ENCODE measurements around the gene SHLD2.
"Not testable (repeated sequence)": the region's sequence is repeated elsewhere in the genome, so short reads cannot be mapped to it uniquely, and the experiment has no call there.

SHLD2 gene

DNA sequence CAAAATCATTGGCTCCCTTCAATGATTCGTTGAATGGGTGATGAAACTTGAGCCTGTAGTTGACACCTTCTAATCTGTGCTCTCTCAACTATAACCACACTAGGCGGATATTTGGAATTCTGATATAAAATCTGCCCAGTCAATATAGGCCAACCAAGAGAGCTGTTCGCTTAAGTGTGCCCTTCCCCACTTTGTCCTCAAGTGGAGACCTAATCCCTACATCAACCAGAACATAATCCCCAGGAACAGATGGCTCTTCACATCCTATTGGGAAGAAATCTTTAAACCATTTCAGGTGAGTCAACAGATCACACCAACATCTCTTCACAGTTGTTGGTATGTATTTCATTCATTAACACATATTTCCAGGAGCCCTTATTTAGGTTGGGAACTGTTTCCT lies 96.8 kb downstream of the SHLD2 start:
- not testable (repeated sequence) for FAIRE-seq; DNase-seq (ENCODE audit: extremely low spot score, insufficient read length, low read depth)

DNA sequence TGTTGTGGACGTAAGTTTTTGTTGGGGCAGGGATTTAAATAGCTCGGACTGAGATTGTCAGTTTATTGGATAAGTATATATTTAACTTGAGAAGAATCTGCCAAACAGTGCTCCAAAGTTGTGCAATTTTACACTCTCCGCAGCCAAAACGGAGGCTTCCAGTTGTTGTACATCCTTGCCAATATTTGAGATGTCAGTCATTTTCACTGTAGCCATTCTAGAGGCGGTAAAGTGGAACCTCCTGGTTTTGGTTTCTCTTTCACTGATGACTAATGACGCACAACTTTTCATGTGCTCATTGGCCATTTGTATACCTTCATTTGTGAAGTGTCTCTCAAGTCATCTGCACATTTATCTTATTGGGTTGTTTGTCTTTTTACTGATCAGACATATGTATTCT lies 105.9 kb downstream of the SHLD2 start:
- peak; percentile 84 for FAIRE-seq
- DNase-seq (ENCODE audit: extremely low spot score, insufficient read length, low read depth), result not testable (repeated sequence)

DNA sequence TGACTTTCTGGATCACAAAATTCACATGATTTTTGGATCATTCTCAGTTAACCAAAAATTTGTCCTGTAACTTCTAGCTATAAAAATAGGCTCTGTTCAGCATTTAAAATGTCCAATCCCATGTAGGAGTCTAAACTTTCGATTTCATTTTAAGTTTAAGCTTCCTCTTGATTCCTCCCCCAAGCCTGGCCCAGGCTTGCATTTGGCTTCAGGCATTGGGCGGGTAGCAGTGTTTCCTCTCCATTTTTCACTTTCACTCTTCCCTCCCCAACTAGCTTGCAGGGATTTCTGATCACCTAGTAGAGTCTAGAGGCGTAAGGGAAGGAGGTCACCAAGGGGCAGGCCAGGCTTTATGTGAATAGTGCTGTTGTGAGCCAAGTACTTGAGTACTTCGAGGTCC lies 109.8 kb downstream of the SHLD2 start:
- FAIRE-seq, result peak; percentile 67
- not testable (repeated sequence) for DNase-seq (ENCODE audit: extremely low spot score, insufficient read length, low read depth)

DNA sequence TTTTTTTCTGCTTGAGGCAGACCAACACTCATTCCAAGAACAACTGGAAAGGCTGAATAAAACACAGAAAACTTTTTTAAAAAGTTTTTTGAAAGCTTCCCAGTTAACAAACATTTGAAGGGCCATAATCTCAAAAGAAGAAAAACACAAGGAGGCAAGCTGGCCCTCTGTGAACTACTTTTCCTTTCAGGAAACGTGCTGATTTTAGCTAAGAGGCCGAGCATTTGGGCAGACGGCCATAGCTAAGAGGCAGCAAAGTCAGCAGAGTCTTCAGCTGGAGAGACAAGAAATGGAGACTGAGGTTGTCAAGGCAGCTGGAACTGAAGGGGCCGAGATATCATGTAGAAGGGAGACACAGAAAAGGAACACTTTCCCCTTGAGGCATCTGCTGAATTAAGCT lies 111.9 kb downstream of the SHLD2 start:
- FAIRE-seq; DNase-seq (ENCODE audit: extremely low spot score, insufficient read length, low read depth): not testable (repeated sequence)

DNA sequence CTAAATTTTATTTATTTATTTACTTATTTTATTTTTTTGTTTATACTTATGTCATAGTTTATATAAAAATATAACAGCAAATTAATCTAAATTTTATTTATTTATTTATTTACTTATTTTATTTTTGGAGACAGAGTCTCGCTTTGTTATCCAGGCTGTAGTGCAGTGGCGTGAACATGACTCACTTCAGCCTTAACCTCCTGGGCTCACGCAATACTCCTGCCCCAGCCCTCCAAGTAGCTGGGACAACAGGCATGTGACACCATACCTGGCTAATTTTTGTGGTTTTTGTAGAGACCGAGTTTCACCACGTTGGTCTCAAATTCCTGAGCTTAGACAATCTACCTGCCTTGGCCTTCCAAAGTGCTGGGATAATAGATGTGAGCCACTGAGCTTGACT lies 115.3 kb downstream of the SHLD2 start:
- FAIRE-seq; DNase-seq (ENCODE audit: extremely low spot score, insufficient read length, low read depth): not testable (repeated sequence)

DNA sequence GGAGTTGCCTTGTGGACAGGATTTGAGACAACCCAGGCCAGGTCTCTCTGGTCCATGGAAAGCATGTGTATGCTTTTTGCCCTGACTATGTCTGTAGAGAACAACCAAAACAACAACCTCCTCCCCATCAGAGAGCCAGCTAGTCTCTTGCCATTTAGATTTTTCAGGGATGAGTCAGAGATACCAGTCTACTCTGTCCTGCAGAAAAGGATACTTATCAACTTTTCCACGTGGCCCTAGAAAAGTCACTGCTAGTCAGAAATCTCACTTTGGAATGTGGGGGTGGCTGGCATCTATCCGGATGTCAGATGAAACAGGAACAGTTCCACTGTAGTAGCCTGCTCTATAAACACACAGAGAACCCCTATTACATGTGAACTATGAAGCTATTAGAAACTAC lies 116.8 kb downstream of the SHLD2 start:
- FAIRE-seq; DNase-seq (ENCODE audit: extremely low spot score, insufficient read length, low read depth): not testable (repeated sequence)

DNA sequence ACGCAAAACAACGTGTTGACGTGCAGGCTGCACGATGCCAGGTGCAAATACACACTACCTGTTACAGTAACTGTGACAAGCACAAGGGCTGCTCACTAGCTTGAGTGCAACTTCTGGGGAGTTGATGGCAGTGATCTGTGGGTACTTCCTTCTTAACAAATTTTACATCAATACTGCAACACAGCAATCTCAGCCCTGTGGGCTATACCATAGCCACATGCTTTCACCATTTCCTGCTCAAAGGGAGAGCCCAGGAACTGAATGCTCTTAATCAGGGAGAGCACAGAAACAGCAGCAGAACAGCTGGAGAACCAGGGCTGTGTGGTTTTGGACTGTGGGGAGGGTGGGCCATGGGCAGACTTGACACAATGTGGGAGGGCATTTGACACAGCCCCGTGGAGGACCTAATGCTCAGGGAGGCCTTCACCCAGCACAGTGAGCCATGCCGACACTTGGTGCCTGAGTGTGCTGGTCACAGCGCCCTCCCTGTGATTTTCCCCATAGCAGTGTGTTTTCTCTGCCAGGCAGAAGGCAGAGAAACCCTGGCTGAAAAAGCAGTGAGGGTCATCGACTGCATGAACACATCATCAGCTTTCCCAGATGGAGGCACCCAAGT lies 118.3 kb downstream of the SHLD2 start:
- not testable (repeated sequence) for FAIRE-seq; DNase-seq (ENCODE audit: extremely low spot score, insufficient read length, low read depth)

DNA sequence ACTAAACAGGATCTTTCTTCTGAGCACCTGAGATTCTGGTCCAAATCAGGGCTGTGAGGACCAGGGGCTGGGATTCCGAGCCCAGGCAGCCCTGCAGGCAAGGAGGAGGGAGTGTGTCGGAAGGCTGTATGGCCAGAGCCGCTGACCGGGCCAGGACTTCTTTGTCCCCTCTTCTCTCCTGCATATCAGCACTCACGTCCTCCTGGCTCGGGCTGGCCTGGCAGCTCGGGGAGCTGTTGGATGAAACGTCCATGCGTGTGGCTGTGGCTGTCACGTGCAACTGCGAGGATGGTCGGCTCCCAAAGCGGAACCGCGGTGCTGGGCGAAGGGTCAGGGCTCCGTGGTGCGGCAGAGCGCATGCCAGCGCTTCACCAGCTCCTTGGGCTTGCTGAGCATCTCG lies 118.8 kb downstream of the SHLD2 start:
- not testable (repeated sequence) for DNase-seq (ENCODE audit: extremely low spot score, insufficient read length, low read depth); FAIRE-seq

DNA sequence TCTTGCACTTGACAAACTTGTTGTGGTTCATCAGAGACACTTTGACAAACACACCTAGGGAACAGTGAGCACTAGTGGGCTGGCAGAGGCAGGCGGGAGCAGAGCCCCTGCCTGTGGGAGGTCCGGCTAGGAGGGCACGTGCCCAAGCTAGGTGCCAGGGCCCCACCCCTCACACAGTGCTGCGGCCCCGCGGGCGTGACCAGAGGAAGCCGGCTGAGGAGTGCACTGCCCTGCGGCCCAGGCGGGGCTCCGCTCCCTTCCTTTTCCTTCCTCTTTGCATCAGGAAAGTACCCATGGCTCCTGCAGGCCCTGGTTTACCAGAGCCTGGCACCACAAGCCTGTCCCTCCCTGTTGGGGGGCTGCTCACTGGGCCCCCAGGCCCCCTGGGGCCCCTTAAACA lies 121.1 kb downstream of the SHLD2 start:
- FAIRE-seq; DNase-seq (ENCODE audit: extremely low spot score, insufficient read length, low read depth): not testable (repeated sequence)

DNA sequence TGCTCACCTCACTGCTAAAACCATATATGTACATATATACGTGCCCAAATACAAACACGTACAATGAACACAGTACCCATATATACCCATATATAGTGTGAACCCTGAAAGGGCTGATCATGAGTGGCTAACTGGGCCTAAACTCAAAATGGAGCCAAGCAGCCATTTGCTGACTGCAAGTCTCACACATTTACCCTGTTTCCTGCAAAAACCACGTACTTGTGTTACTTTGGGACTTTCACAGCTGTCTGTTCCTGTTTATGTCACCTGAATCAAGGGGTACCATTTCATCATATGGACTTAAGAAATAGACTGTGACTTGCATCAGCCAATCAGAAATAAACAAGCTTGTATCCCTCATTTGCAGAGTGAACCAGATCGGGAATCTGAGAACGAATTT lies 124.4 kb downstream of the SHLD2 start:
- not testable (repeated sequence) for DNase-seq (ENCODE audit: extremely low spot score, insufficient read length, low read depth); FAIRE-seq

DNA sequence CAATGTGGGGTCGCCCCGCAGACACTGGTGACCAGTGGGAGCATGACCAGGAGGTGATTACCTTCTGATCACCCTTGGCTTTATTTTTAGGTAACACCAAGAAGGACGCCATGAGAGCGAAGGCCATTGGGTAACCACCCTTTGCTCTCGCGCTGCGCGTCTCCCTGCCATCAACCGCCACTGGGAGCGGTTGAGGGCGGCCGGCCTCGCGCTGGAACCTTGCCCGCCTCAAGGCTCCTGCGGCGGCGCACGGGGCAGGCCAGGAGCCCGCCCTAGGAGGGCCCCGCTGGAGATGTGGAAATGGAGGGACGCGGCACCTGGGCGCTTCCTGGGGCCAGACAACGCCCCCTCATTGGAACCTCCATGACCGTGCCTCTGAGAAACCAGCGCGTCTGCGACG lies 127.8 kb downstream of the SHLD2 start:
- not testable (repeated sequence) for FAIRE-seq; DNase-seq (ENCODE audit: extremely low spot score, insufficient read length, low read depth)

DNA sequence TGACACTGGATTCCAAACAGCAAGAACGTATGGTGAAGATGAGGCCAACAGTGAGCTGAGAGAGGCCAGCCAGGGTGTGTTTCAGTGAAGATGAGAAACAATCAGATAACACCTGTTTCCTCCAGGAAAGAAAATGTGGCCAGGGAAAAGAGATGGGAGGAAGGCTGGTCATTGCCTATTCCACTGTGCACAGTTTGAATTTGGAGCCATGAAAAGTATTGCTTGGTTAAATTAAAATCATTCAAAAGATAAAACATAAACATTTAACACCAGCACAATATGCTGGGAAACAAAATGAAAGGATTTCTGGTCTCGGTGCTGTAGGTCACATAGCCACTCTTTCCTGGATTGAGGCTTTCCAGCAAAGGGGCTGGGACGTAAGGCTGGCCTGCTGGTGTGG lies 130.1 kb downstream of the SHLD2 start, which contains the start of gene NUTM2A:
NUTM2A (plus strand) TSS at position 301 of the 400 bp plus-strand sequence. CDS start 383 bp downstream, outside the sequence.
- not testable (repeated sequence) for DNase-seq (ENCODE audit: extremely low spot score, insufficient read length, low read depth); FAIRE-seq

DNA sequence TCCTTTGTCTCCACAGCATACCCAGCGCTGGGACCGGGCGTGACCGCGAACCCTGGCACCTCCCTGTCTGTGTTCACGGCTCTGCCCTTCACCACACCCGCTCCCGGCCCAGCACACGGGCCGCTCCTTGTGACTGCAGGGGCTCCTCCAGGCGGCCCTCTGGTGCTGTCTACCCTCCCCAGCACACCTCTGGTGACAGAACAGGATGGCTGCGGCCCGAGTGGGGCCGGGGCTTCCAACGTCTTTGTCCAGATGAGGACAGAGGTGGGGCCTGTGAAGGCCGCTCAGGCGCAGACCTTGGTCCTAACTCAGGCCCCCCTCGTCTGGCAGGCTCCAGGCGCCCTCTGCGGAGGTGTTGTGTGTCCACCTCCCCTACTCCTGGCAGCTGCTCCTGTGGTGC lies 133.2 kb downstream of the SHLD2 start:
- not testable (repeated sequence) for DNase-seq (ENCODE audit: extremely low spot score, insufficient read length, low read depth); FAIRE-seq

DNA sequence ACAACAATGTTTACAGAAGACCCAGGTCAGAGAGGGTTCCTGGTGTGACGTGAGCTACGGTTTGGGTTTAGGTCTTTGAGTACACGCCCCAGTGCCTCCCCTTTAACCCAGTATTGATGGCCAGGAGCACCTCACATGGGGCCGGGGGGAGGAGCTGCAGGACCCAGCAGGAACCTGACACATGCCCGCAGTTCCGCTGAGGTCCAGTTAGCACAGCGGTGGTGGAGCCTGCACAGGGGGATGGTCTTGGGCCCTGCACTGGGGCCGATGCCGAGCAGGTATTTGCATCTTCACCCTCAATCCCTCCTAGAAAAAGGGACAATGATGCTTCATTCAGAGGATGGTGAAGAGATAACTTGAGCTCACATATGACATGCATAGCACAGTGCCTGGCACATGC lies 134.2 kb downstream of the SHLD2 start:
- not testable (repeated sequence) for DNase-seq (ENCODE audit: extremely low spot score, insufficient read length, low read depth); FAIRE-seq

DNA sequence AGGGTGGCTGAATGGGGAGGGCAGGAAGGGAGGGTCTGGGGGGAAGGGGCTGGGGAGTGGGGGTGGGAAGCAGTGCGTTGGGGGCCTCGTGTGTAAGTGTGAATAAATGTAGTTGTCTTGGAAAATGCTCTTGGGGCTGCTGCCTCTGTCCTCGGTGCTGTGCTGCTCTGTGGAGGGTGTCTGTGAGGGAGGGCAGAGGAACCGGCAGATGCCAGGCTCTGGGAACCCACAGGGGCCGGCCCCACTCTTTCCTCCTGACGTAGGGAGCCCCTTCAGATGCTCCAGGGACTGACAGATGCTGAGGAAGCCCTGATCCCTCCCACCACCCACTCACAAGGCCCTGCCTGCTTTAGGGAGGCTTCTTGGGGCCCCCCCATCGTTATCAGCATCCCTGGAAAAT lies 139.8 kb downstream of the SHLD2 start:
- not testable (repeated sequence) for FAIRE-seq; DNase-seq (ENCODE audit: extremely low spot score, insufficient read length, low read depth)

DNA sequence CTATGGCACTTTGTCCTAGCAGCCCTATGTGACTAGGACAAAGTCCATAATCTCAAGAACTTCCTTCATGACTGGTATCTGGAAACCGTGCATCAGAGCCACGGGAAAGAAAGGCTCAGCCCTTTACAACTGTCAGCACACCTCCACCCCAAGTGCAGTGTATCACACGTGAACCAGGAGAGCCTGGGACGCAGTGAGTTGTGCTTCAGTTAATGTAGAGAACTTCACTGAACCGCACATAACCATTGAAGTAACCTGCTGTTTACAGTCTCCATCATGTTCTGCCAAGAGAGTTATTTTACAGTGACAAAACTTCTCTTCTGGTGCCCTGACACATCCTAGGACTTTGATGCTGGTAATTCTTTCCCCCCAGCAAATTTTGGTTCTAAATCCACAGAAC lies 142.2 kb downstream of the SHLD2 start:
- not testable (repeated sequence) for DNase-seq (ENCODE audit: extremely low spot score, insufficient read length, low read depth); FAIRE-seq

DNA sequence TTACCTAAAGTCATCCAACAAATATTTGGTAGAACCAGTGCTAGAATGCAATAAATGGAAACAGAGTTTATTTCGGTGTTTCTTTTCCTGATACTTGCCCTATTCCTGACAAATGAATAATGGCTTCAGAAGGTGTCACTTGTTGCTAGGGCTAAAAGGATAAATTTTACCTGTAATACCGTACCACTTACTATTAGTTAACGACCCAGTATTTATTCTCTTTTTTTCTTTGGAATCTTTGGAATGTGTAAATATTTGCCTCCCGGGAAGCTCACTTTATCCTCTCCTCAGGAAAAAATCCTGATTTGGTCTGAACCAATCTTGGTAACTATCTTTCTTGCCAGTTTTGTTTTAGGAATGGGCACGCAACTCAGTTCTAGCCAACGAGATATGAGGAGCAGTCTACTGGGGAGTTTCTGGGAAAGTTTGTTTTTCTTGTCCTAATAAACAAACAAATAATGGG lies 144.4 kb downstream of the SHLD2 start:
- FAIRE-seq; DNase-seq (ENCODE audit: extremely low spot score, insufficient read length, low read depth): not testable (repeated sequence)
